Stimulated activated CD8-positive, alpha-beta memory T cell treated with anti-CD3 and anti-CD28 coated beads, Interleukin-7, amount 100 ng/mL, for 1 hour (primary cell): Measurements from ENCODE around the gene LRRC75B.
"Not testable (repeated sequence)": the region's sequence is repeated elsewhere in the genome, so short reads cannot be mapped to it uniquely, and the experiment has no call there.

Source experiments
- DNase-seq, 2 donors: peaks; one replicate each; pipeline ENCODE4 v3.0.0-alpha.2; 2020; ENCODE audit warnings: low read depth in 2 of 2

Gene LRRC75B

GRCh38 chr22:24602105-24602749 is 9.4 kb upstream of the LRRC75B start:
- not testable (repeated sequence) for DNase-seq

- DNase-seq, result no peak
Observed at GRCh38 chr22:24601217-24602104, 8.6 kb upstream of the LRRC75B start.

GRCh38 chr22:24599958-24600715 is 7.3 kb upstream of the LRRC75B start:
- not testable (repeated sequence) for DNase-seq

- no peak for DNase-seq
Observed at GRCh38 chr22:24599514-24599913, 6.6 kb upstream of the LRRC75B start.

DNA sequence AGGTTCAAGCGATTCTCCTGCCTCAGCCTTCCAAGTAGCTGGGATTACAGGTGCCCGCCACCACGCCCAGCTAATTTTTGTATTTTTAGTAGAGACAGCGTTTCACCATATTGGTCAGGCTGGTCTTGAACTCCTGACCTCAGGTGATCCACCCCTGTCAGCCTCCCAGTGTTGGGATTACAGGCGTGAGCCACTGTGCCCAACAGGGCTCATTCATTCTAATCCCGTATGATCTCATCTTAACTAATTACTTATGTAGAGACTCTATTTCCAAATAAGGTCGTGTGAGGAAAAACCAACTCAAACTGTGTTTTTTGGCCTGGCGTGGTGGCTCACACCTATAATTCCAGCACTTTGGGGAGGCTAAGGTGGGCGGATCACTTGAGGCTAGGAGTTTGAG is 4.2 kb upstream of the LRRC75B start:
- not testable (repeated sequence) for DNase-seq

DNA sequence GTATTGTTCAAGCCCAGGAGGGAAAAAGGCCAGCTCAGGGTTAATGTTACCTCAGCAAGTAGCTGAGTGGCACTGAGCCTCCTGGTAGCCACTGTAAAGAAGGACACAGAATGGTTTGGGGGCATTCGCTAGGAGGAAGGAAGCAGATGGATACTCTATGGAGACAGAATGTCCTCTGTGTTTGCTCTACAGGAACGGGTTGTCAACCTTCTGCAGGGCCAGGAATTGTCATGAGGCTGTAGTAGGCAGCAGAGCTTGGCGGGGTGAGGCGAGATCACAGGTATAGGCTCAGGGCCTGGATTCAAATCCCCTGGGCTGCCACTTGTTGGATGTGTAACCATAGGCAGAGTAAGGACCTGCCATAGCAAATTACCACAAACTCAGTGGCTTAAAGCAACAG is 3.0 kb upstream of the LRRC75B start:
- DNase-seq, result no peak

DNA sequence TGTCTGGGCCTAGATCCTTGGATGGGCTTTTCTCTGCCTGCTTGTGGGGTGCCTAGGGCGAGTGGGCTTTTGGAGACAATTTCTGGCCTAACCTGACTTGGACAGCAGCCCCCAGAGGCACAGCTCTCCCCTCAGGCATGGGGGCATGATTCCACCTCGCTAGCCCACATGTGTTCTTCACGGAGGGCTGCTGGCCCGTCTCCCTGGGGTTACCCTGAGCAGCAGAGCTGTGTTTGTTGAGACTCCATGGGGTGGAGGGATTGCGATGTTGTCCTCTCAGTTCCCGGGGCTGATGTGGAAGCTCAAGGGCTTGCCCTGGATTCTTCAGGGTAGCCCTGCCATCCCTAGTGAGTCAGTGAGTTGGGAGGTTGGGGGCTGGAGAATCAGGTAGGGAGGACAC is 2.4 kb upstream of the LRRC75B start:
- DNase-seq, result no peak

- no peak for DNase-seq
Observed at GRCh38 chr22:24594569-24595120, 1.8 kb upstream of the LRRC75B start.

GRCh38 chr22:24593836-24594568 is 1.1 kb upstream of the LRRC75B start:
- no peak for DNase-seq

DNA sequence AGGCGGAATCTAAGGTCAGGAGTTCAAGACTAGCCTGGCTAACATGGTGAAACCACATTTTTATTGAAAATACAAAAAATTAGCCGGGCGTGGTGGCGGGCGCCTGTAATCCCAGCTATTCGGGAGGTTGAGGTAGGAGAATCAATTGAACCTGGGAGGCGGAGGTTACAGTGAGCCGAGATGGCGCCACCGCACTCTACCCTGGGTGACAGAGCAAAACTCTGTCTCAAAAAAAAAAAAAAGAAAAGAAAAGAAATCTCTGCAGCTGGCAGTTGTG is 624 bp upstream of the LRRC75B start:
- not testable (repeated sequence) for DNase-seq

GRCh38 chr22:24592058-24592850 is 619 bp downstream of the LRRC75B start:
- no peak for DNase-seq

GRCh38 chr22:24591286-24591830 is 1.5 kb downstream of the LRRC75B start:
- no peak for DNase-seq

DNA sequence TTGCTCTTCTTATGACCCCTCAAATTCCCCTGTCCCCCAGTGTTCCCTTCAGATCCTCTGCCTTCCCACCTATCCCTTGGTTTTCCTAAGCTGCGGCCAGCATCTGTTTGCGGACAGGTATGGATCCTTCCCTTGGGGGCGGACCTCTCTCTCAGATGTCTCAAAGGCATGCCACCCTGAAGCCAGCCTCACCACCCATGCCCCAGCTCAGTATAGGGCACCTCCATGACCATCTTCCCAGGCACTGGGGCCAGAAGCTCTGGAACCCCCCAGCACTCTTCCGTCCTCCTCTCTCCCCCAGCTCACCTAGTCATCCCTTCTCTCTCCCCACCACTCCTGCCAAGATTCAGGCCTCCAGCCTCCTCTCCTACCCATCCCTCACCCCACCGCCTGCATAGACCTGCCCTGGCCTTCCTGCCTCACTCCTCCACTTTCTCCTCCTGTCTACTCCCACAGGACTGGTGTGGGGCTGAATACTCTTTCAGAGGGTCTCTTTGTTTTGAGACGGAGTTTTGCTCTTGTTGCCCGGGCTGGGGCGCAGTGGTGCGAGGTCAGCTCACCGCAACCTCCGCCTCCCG is 2.2 kb downstream of the LRRC75B start:
- no peak for DNase-seq

GRCh38 chr22:24589518-24590030 is 3.3 kb downstream of the LRRC75B start:
- DNase-seq, result no peak

DNA sequence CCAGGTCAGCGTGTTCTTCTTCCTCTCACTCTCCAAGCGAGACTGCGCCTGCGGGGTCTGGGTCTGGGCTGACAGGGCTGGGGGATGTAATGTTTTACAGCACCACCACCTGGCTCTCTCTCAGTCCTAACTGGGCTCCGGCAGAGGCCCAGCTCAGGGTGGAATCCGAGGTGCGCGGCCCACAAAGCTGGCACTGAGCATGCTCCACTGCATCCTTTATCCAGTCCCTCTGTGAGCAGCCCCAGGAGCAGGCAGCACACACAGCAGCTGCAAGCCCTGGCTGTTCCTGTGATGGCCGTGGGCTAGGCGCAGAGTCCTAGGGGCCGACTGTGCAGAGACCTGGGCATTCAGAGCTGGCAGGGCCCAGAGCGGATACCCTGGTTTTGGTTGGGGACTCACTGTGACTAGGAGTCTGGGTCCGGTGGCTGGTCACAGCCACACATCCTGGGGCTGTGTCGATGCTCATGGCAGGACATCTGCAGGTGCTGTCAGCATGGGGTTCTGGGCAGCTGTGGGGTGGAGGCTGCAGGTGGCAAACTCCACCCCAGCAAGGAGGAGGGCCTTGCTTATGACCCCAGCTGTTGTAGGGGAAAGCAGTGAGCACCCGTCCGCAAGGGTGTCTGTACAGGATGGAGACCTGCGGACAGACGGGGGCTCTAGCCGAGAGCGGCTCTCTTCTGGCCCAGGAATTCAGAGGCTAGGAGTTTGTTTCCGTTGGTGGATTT is 4.0 kb downstream of the LRRC75B start:
- no peak for DNase-seq

GRCh38 chr22:24588381-24588756 is 4.5 kb downstream of the LRRC75B start:
- no peak for DNase-seq

- no peak for DNase-seq
Observed at GRCh38 chr22:24587948-24588347, 4.9 kb downstream of the LRRC75B start.

GRCh38 chr22:24587251-24587650 is 5.6 kb downstream of the LRRC75B start:
- no peak for DNase-seq

DNA sequence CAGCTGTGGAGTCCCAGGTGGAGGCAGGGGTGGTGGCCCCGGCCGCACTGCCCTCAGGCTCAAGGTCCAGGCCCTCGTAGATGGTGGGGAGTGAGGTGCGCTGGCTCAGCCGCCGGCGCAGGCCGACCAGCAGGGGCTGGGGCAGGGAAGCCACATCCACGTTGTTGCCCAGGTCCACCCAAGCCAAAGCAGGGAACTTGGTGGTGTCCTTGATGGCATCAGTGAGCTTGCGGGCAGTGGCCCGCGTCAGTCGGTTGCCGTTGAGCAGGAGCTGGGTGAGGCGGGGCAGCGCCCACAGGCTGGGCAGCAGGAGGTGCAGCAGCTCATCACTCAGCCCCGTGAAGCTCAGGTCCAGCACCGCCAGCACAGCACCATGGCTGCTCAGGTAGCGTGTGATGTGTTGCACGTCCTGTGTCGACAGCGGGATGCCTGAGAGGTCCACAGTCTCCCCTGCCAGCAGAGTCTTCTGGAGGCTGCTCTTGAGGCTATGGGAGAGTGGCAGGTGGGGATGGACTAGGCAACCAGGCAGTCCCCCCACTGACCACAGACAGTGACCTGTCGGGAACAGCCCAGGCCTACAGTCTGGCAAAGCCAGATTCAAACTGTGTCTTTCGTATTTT is 6.8 kb downstream of the LRRC75B start:
- DNase-seq, result no peak
